OCI-M2 (cell line): ENCODE results near the gene ASPSCR1.

Experiments used
- DNase-seq: peaks from one replicate; lab custom pipeline; 2025; ENCODE audit not compliant: unreplicated experiment; lab: John Stamatoyannopoulos, UW

Gene ASPSCR1

GRCh38 chr17:82053130-82053529 is 75.7 kb downstream of the ASPSCR1 start:
- DNase-seq, result no peak

GRCh38 chr17:82053556-82054263 is 76.3 kb downstream of the ASPSCR1 start:
- DNase-seq, result no peak

- DNase-seq, result no peak
Measured at GRCh38 chr17:82054351-82055022, 77.1 kb downstream of the ASPSCR1 start.

- no peak for DNase-seq
Measured at GRCh38 chr17:82055023-82055964, 77.9 kb downstream of the ASPSCR1 start.

- DNase-seq, result no peak
Measured at GRCh38 chr17:82055965-82056728, 78.7 kb downstream of the ASPSCR1 start.

- no peak for DNase-seq
Measured at GRCh38 chr17:82056729-82057621, 79.5 kb downstream of the ASPSCR1 start.

- DNase-seq, result no peak
Measured at GRCh38 chr17:82058230-82058854, 80.9 kb downstream of the ASPSCR1 start.

GRCh38 chr17:82058855-82059249 is 81.4 kb downstream of the ASPSCR1 start:
- DNase-seq, result no peak

- DNase-seq, result no peak
Measured at GRCh38 chr17:82059272-82060000, 82.0 kb downstream of the ASPSCR1 start.

- DNase-seq, result no peak
Measured at GRCh38 chr17:82060001-82060380, 82.6 kb downstream of the ASPSCR1 start.

- DNase-seq, result no peak
Measured at GRCh38 chr17:82060614-82061013, 83.2 kb downstream of the ASPSCR1 start.

- DNase-seq, result no peak
Measured at GRCh38 chr17:82061047-82061925, 83.9 kb downstream of the ASPSCR1 start.

- no peak for DNase-seq
Measured at GRCh38 chr17:82062076-82062983, 84.9 kb downstream of the ASPSCR1 start.

GRCh38 chr17:82062984-82063368 is 85.5 kb downstream of the ASPSCR1 start:
- DNase-seq, result no peak

GRCh38 chr17:82063424-82064415 is 86.3 kb downstream of the ASPSCR1 start:
- DNase-seq, result no peak
